SW 1271 (cell line): ENCODE results near the gene DPH2.

Experiments
- DNase-seq, 2 experiments: peaks; one replicate each; lab custom pipeline; 2025; lab: John Stamatoyannopoulos, UW

The DPH2 gene

GRCh38 chr1:44000122-44000665 is 30.4 kb downstream of the DPH2 start:
- no peak for DNase-seq

- DNase-seq = no peak
Observed at GRCh38 chr1:44002165-44002564, 32.4 kb downstream of the DPH2 start.

GRCh38 chr1:44002606-44003157 is 32.9 kb downstream of the DPH2 start:
- no peak for DNase-seq

GRCh38 chr1:44008259-44008658 is 38.4 kb downstream of the DPH2 start:
- no peak for DNase-seq

GRCh38 chr1:44010935-44011471 is 41.2 kb downstream of the DPH2 start:
- no peak for DNase-seq

- DNase-seq = no peak
Observed at GRCh38 chr1:44012404-44012803, 42.6 kb downstream of the DPH2 start.

GRCh38 chr1:44012941-44013609 is 43.3 kb downstream of the DPH2 start:
- DNase-seq = no peak

GRCh38 chr1:44013949-44014348 is 44.1 kb downstream of the DPH2 start:
- DNase-seq = no peak

GRCh38 chr1:44014365-44015104 is 44.7 kb downstream of the DPH2 start:
- no peak for DNase-seq

- no peak for DNase-seq
Observed at GRCh38 chr1:44015206-44015605, 45.4 kb downstream of the DPH2 start.

GRCh38 chr1:44016041-44016889 is 46.5 kb downstream of the DPH2 start:
- DNase-seq = no peak

- DNase-seq = no peak
Observed at GRCh38 chr1:44016890-44017400, 47.1 kb downstream of the DPH2 start.

- no peak for DNase-seq
Observed at GRCh38 chr1:44019466-44019948, 49.7 kb downstream of the DPH2 start.

- no peak for DNase-seq
Observed at GRCh38 chr1:44020464-44020863, 50.7 kb downstream of the DPH2 start.

GRCh38 chr1:44021156-44021555 is 51.3 kb downstream of the DPH2 start:
- DNase-seq = no peak

- DNase-seq = no peak
Observed at GRCh38 chr1:44021581-44022321, 51.9 kb downstream of the DPH2 start.
